H1 (cell line): ENCODE measurements around the gene SEPTIN7. TPM values are rescaled to one million over a fixed set of nuclear protein-coding genes. Genes with fewer than 3 reads are reported as not detected.

Experiments used
- CHD1 ChIP-seq: IDR thresholded peaks from 2 replicates; pipeline ENCODE4 v1.6.1; 2012; ENCODE audit warnings: low read depth, low read length, improper control_type of control experiment
- CHD7 ChIP-seq: fragments of 300-600 bp; sonication (generic); IDR thresholded peaks from 2 replicates; pipeline ENCODE4 v1.7.1; 2012; ENCODE audit warnings: low read length, moderate library complexity, mild to moderate bottlenecking, inconsistent platforms; ENCODE audit not compliant: insufficient replicate concordance
- HDAC2 ChIP-seq, 2 experiments: fragments of 300-600 bp in 1 of 2; sonication (generic) in 1 of 2; IDR thresholded peaks; 2 replicates each; pipeline ENCODE4 v1.6.1; 2011 to 2012; ENCODE audit warnings: low read depth in 2 of 2, low read length in 2 of 2, mild to moderate bottlenecking in 2 of 2, moderate library complexity in 2 of 2, borderline replicate concordance in 1 of 2, inconsistent platforms in 1 of 2
- POU5F1 ChIP-seq: IDR thresholded peaks from 2 replicates; pipeline ENCODE4 v1.6.1; 2011; ENCODE audit warnings: low read depth, mild to moderate bottlenecking, low read length, moderate library complexity
- RBBP5 ChIP-seq: IDR thresholded peaks from 2 replicates; pipeline ENCODE4 v1.7.1; 2012; ENCODE audit warnings: low read depth, mild to moderate bottlenecking, inconsistent platforms, low read length, moderate library complexity, borderline replicate concordance
- SP4 ChIP-seq: IDR thresholded peaks from 2 replicates; pipeline ENCODE4 v1.6.1; 2012; ENCODE audit warnings: low read length, inconsistent platforms
- polyA plus RNA-seq, 7 experiments: library from polyadenylated mRNA; depleted of rRNA in 3 of 7; stranded (reverse) in 5 of 7; unstranded in 2 of 7; fragments of >200 nt in 5 of 7; fragments of 200-250 nt in 2 of 7; gene quantifications; 1 replicate in 5 of 7; 2 replicates in 1 of 7; 4 replicates in 1 of 7; pipeline versions ENCODE4 v1.2.1 to v1.2.3, GENCODE V29; 2011 to 2013; ENCODE audit warnings: missing spikeins in 2 of 7, mixed read lengths in 2 of 7
- total RNA-seq: library from RNA; stranded (reverse); fragmentation: NEBNext Ultra II Directional; extraction: Animal tissue kit (Norgen Biotek cat#: 25700); gene quantifications from 2 replicates; pipeline ENCODE4 v1.2.1, GENCODE V29; 2021

Gene SEPTIN7
- total and polyA plus RNA-seq, 2 of the 8 experiments (the other 6 are each of a cell fraction or from before 2014, with no cell fraction given): 85.3 to 183 TPM

- TF ChIP-seq CHD7 (no peak), POU5F1 (no peak), RBBP5 (no peak), SP4 (no peak), HDAC2 (IDR thresholded peaks at IDR 0.05; ENCODE audit: borderline replicate concordance in 1 of 2, low read depth in 2 of 2, low read length in 2 of 2) (no peak), CHD1 (no peak)
Observed at GRCh38 chr7:35823440-35823839, 22.6 kb downstream of the SEPTIN7 start (continued).
